GM11168 (cell line): ENCODE data around the gene C13orf46.

Source experiments
- in situ Hi-C: fragments of 300-500 bp; cut with MboI; formaldehyde crosslinking; loops from one replicate; pipeline ENCODE4 v1.12.0; 2022; ENCODE audit warnings: low sequenced_read_pairs; ENCODE audit not compliant: unreplicated experiment

C13orf46 gene

GRCh38 chr13:113972451-113973217 is 1.2 kb downstream of the C13orf46 start:
- in situ Hi-C loops = no loop called here

GRCh38 chr13:113971471-113972231 is 2.2 kb downstream of the C13orf46 start:
- in situ Hi-C loops = no loop called here

- in situ Hi-C loops = no loop called here
These were observed 2.9 kb downstream of the C13orf46 start for GRCh38 chr13:113970810-113971470.

- in situ Hi-C loops = no loop called here
These were observed 3.8 kb downstream of the C13orf46 start for GRCh38 chr13:113969973-113970611.

GRCh38 chr13:113969311-113969972 is 4.4 kb downstream of the C13orf46 start:
- in situ Hi-C loops = no loop called here

- in situ Hi-C loops = no loop called here
These were observed 5.2 kb downstream of the C13orf46 start for GRCh38 chr13:113968463-113969310.

- in situ Hi-C loops = no loop called here
These were observed 6.0 kb downstream of the C13orf46 start for GRCh38 chr13:113967729-113968462.

- in situ Hi-C loops = no loop called here
These were observed 6.6 kb downstream of the C13orf46 start for GRCh38 chr13:113967206-113967720.

- in situ Hi-C loops = no loop called here
These were observed 7.7 kb downstream of the C13orf46 start for GRCh38 chr13:113965968-113966884.

GRCh38 chr13:113965383-113965874 is 8.4 kb downstream of the C13orf46 start:
- in situ Hi-C loops = no loop called here

- in situ Hi-C loops = no loop called here
These were observed 9.5 kb downstream of the C13orf46 start for GRCh38 chr13:113964251-113964995.

GRCh38 chr13:113963376-113963775 is 10.5 kb downstream of the C13orf46 start:
- in situ Hi-C loops = no loop called here

GRCh38 chr13:113962975-113963374 is 10.9 kb downstream of the C13orf46 start:
- in situ Hi-C loops = no loop called here

- in situ Hi-C loops = no loop called here
These were observed 11.5 kb downstream of the C13orf46 start for GRCh38 chr13:113962386-113962785.

GRCh38 chr13:113960276-113960948 is 13.5 kb downstream of the C13orf46 start:
- in situ Hi-C loops = no loop called here

GRCh38 chr13:113959198-113959597 is 14.7 kb downstream of the C13orf46 start:
- in situ Hi-C loops = no loop called here
